Stimulated activated CD4-positive, alpha-beta T cell treated with anti-CD3 and anti-CD28 coated beads, Interleukin-1b, Interleukin-23, amount 100 ng/mL, for 4 hours (primary cell): ENCODE measurements around the gene BHLHE23.
"Not testable (repeated sequence)": the region's sequence is repeated elsewhere in the genome, so short reads cannot be mapped to it uniquely, and the experiment has no call there.

Experiments
- DNase-seq, 2 donors: peaks; one replicate each; pipeline ENCODE4 v3.0.0-alpha.2; 2020; ENCODE audit warnings: low read depth in 2 of 2

Gene BHLHE23

GRCh38 chr20:63043348-63044203 lies 36.8 kb upstream of the BHLHE23 start:
- no peak for DNase-seq

GRCh38 chr20:63042448-63043071 lies 35.8 kb upstream of the BHLHE23 start:
- no peak for DNase-seq

- no peak for DNase-seq
Observed at GRCh38 chr20:63041776-63042175, 35.0 kb upstream of the BHLHE23 start.

- no peak for DNase-seq
Observed at GRCh38 chr20:63037669-63038268, 31.0 kb upstream of the BHLHE23 start.

GRCh38 chr20:63036291-63036690 lies 29.5 kb upstream of the BHLHE23 start:
- no peak for DNase-seq

- no peak for DNase-seq
Observed at GRCh38 chr20:63035603-63036185, 28.9 kb upstream of the BHLHE23 start.

DNA sequence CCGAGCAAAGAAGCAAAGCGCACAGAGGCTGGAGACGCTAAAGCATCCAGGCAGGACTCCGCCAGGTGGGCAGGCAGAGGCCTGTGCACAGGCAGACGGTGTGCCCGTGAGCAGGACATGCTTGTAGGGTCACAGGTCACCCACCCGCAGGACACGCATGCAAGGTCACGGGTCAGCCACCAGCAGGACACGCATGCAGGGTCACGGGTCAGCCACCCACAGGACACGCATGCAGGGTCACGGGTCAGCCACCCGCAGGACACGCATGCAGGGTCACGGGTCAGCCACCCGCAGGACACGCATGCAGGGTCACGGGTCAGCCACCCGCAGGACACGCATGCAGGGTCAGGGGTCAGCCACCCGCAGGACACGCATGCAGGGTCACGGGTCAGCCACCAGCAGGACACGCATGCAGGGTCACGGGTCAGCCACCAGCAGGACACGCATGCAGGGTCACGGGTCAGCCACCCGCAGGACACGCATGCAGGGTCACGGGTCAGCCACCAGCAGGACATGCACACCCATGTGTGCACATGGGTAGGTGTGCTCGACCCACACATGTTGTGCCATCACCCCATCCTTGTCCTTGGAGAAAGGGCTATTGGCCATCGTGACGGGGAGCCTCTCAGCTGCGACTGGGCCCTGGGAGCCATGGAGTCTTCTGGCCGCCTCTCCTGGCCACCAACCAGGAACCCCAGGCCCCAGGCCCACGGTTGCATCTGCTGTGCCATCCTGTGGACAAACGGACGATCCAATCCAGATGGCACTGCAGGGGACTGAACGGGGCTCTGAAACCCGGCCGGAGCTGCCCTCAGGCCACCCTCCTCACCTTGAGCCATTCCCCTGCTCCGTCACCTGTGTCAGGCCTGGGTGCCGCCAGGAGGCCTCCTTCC lies 28.2 kb upstream of the BHLHE23 start:
- DNase-seq = not testable (repeated sequence)

GRCh38 chr20:63033794-63034709 lies 27.3 kb upstream of the BHLHE23 start:
- DNase-seq = no peak

- no peak for DNase-seq
Observed at GRCh38 chr20:63032861-63033793, 26.4 kb upstream of the BHLHE23 start.

DNA sequence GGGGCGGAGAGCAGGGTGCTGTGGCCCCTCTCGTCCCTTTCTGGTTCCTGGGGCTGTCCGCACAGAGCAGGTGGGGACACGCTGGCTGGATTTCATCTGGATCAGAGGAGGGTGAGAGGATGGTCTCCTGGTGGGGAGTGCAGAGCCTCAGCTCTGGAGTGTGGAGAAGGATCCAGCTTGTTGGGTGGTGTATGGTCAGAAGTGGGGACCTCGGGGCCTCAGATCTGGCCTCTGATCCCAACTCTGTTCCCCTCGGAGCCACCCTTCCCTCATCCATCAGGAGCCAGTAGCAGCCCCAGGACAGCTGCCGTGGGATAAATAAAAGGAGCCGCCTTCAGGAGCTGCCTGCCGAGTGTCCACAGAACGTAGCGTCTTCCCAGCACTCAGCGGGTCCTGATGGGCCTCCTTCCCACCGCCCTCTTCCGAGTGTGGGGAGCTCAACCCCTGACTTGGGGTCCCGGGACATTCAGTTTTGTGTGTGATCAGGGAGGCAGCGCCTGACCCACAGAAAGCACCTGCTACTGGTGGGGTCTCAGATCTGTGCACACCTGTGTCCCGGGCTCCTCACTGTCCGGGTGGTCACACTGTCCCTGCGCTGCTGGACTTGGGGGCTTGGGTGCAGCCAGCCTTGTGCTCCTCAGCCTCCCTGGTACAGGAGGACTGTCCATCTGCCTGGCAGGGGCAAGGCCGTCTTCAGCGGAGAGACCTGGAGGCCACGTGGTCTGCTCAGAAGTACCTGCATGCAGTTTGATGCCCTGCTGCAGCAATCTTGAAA lies 25.4 kb upstream of the BHLHE23 start:
- DNase-seq = no peak

DNA sequence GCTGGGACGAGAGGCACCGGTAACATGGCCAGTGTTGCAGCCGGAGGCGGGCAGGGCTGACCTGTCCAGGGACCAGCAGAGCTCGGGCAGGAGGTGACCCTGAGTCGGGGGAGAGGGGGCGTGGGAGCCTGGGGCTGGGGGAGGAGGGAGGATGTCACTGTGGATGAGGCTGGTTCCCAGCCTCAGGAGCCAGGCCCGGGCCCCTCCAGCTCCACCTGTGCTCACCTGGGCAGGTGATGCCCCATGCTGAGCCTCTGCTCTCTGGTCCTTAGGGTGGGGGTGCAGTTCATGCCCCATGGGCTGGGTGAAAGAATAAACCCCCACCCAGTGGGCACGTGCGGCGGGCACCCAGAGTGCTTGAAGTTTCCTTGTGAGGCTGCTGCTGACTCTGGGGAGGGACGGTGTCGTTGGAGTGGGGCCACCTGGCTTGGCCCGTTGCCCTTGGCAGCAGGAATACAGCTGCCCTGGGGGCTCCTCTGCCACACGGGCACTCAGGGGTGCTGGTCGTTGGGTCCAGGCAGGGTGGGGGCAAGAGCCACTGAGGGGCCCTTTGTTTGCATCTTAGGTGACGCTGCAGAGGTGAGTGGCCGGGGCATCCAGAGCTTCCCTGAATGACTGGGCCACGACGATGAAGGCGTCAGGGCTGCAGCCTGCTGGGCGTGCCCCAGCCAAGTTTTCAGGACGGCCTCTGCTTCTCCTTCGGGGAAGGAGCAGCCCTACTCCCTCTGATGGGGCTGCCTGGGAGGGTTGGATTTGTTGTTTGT lies 24.7 kb upstream of the BHLHE23 start:
- DNase-seq = no peak

GRCh38 chr20:63029358-63030121 lies 22.8 kb upstream of the BHLHE23 start:
- no peak for DNase-seq

GRCh38 chr20:63028461-63028921 lies 21.7 kb upstream of the BHLHE23 start:
- DNase-seq = no peak

GRCh38 chr20:63027922-63028389 lies 21.2 kb upstream of the BHLHE23 start:
- no peak for DNase-seq

DNA sequence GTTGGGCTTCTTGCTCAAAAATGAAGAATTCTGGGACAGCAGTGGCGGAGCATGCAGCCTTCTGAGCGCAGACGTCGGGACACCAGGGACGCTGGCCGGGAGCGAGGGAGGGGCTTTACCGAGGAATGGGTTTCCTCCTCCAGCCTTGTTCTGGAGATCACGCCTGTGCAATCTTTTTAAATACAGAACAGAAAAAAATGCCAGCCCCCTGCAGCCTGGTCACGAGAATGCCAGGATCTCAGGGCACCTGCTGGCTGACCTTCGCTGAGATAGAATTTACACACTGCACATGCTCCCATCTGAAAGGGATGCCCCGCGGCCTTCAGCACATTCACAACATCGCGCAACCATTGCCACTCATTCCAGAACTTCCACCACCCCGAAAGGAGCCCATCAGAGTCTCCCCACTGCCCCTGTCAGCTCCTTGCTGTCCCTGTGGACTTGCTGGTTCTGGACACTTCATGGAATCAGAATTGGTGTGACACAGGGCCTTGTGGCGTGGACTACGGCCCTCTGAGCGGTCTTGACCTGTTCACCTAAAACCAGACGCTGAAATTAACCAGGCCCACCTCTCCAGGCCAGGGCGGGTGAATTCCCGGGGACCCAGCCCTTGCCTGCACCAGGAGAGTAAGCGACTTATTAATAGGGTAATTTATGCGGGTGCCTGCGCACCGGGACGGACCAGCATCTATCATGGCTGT lies 20.6 kb upstream of the BHLHE23 start:
- DNase-seq = no peak

DNA sequence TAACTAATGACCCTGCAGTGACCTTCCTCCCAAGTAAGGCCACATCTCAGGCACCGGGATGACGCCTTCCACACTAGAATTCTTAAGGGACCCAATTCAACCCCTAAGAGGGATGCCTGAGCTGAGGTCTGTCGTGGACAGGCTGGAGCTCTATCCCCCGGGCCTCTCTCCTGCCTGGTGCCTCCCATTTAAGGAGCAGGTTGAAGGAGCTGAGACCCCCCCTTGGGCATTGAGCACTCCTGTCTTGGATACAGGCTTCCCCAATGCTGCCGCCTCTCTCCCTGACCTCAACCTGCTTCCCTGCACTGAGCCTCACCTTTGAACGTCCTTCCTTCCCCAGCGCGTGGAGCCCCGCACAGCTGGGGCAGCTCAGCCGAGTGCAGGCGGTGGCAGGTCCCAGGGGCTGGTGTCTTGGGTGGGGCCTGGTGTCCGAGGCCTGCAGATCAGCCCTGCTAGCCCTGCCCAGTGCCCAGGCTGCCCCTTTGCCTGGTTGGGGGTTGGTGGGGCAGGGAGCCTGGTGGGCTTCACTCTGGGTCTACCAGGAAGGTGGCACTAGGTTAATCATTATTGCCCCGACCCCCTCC lies 19.9 kb upstream of the BHLHE23 start:
- no peak for DNase-seq
